ENCODE data around the gene BCAR1.

The BCAR1 gene

GRCh38 chr16:75238132-75238852 lies 13.1 kb downstream of the BCAR1 start:
- Histone ChIP-seq H3K9me3 (ENCODE audit: control insufficient read depth, low read length) (no peaks in the 10 kb centered on the region), H3K36me3 (ENCODE audit: control insufficient read depth, insufficient read depth, low read length) (peaks cover 91% of the 10 kb centered on the region), H3K4me1 (ENCODE audit: control insufficient read depth, insufficient read depth, low read length, poor library complexity, severe bottlenecking) (peaks cover 61% of the 10 kb centered on the region), H3K27ac (ENCODE audit: low read depth, low read length, severe bottlenecking) (peak overlapping the region; percentile 72), H3K4me3 (ENCODE audit: extremely low read depth, insufficient read depth, low read length, poor library complexity, severe bottlenecking) (no peak overlapping the region)
- WGBS, 2 experiments (ENCODE audit: insufficient coverage in 2 of 2) = 92 to 93% methylated on average over 20 to 23 of the region's 25 CpGs

- Histone ChIP-seq H3K36me3 (ENCODE audit: control insufficient read depth, insufficient read depth, low read length) (peaks cover 91% of the 10 kb centered on the region), H3K27ac (ENCODE audit: low read depth, low read length, severe bottlenecking) (peak overlapping the region; percentile 72), H3K9me3 (ENCODE audit: control insufficient read depth, low read length) (no peaks in the 10 kb centered on the region), H3K4me3 (ENCODE audit: extremely low read depth, insufficient read depth, low read length, poor library complexity, severe bottlenecking) (no peak overlapping the region), H3K4me1 (ENCODE audit: control insufficient read depth, insufficient read depth, low read length, poor library complexity, severe bottlenecking) (peaks cover 56% of the 10 kb centered on the region)
- WGBS, 2 experiments (ENCODE audit: insufficient coverage in 2 of 2) = 95 to 97% methylated on average over 12 to 16 of the region's 18 CpGs
Observed at GRCh38 chr16:75237398-75238131, 13.9 kb downstream of the BCAR1 start.

DNA sequence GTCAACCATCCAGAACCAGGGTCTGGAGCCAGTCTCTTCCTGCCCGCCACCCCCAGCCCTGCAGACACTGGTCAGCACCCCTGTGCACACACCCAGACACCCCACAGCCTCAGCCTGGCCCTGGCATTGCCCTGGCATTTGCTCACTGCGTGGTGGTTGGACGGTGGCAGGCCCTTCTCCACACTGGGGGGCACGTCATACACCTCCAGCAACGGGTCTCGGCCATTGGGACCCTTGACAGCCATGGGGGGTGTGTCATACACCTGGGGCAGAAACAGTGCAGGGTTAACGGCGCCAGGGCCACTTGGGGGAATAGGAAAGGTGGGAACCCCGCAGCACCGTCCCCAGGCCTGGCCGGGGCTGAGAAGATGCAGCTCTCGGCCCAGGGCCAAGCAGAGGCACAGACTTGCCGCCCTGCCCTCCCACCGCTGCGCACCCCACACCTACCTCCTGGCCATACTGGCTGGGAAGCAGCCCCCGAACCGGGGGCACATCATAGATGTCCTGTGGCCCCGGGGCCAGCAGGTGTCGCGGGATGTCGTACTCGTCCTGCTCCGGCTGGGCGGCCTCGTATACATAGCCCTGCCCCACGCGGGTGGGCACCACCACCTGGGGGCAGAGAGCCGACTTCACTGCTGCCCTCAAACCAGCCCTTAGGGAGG lies 14.6 kb downstream of the BCAR1 start:
- Histone ChIP-seq H3K36me3 (ENCODE audit: control insufficient read depth, insufficient read depth, low read length) (peaks cover 90% of the 10 kb centered on the region), H3K27ac (ENCODE audit: low read depth, low read length, severe bottlenecking) (peak overlapping the region; percentile 72), H3K4me1 (ENCODE audit: control insufficient read depth, insufficient read depth, low read length, poor library complexity, severe bottlenecking) (peaks cover 49% of the 10 kb centered on the region), H3K4me3 (ENCODE audit: extremely low read depth, insufficient read depth, low read length, poor library complexity, severe bottlenecking) (no peak overlapping the region), H3K9me3 (ENCODE audit: control insufficient read depth, low read length) (no peaks in the 10 kb centered on the region)
- WGBS, 2 experiments (ENCODE audit: insufficient coverage in 2 of 2) = 98% methylated on average over 25 to 28 of the region's 28 CpGs

GRCh38 chr16:75236232-75236631 lies 15.2 kb downstream of the BCAR1 start:
- H3K4me1 ChIP-seq (ENCODE audit: control insufficient read depth, insufficient read depth, low read length, poor library complexity, severe bottlenecking) = peaks cover 43% of the 10 kb centered on the region
- peak overlapping the region; percentile 10 for H3K27ac ChIP-seq (ENCODE audit: low read depth, low read length, severe bottlenecking)
- no peaks in the 10 kb centered on the region for H3K9me3 ChIP-seq (ENCODE audit: control insufficient read depth, low read length)
- WGBS, 2 experiments (ENCODE audit: insufficient coverage in 2 of 2) = 96 to 100% methylated on average over 5 to 7 of the region's 7 CpGs
- no peak overlapping the region for H3K4me3 ChIP-seq (ENCODE audit: extremely low read depth, insufficient read depth, low read length, poor library complexity, severe bottlenecking)
- H3K36me3 ChIP-seq (ENCODE audit: control insufficient read depth, insufficient read depth, low read length) = peaks cover 89% of the 10 kb centered on the region

- Histone ChIP-seq H3K4me1 (ENCODE audit: control insufficient read depth, insufficient read depth, low read length, poor library complexity, severe bottlenecking) (peaks cover 38% of the 10 kb centered on the region), H3K4me3 (ENCODE audit: extremely low read depth, insufficient read depth, low read length, poor library complexity, severe bottlenecking) (no peak overlapping the region), H3K9me3 (ENCODE audit: control insufficient read depth, low read length) (no peaks in the 10 kb centered on the region), H3K27ac (ENCODE audit: low read depth, low read length, severe bottlenecking) (peak overlapping the region; percentile 10), H3K36me3 (ENCODE audit: control insufficient read depth, insufficient read depth, low read length) (peaks cover 89% of the 10 kb centered on the region)
- WGBS, 2 experiments (ENCODE audit: insufficient coverage in 2 of 2) = 96 to 97% methylated on average over 34 of the region's 34 CpGs
Observed at GRCh38 chr16:75235721-75236193, 15.7 kb downstream of the BCAR1 start.

DNA sequence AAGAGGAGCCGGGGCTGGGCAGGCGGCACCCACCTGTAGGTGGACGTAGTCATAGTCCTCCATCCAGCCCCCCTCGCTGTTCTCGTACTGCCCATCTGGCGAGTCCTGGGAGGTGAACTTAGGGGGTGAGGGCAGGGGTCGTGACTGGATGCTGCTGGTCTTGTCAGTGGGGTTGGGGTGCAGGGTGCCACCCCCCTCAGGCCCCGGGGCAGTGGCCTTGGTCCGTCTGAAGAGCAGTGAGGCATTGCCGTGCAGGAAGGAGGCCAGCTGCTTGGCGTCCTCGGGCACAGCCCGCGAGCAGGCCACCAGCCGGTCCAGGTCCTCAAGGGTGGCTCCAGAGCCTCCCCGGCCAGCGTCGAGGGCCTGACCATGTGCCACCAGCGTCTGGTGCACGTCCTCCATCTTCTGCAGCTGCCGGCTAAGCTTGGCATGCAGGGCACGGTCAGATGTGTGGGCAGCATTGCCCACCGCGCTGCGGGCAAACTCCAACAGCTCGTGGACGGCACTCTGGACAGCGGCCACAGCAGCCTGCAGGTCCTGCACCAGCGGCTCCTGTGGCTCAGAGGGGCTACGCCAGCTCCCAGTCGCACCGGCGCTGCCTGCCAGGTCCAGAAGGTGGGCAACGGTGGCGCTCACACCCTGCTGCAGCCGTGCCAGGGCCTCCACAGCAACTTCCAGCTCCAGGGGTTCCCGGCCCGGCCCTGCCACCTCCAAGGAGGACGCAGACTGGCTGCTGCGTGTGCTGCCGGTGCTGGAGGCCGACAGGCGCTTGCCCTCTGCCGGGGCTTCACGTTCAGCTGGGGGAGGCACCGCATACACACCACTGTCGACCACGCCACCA lies 16.3 kb downstream of the BCAR1 start:
- peaks cover 89% of the 10 kb centered on the region for H3K36me3 ChIP-seq (ENCODE audit: control insufficient read depth, insufficient read depth, low read length)
- WGBS, 2 experiments (ENCODE audit: insufficient coverage in 2 of 2) = 97 to 98% methylated on average over 44 to 45 of the region's 48 CpGs
- H3K4me3 ChIP-seq (ENCODE audit: extremely low read depth, insufficient read depth, low read length, poor library complexity, severe bottlenecking) = no peak overlapping the region
- H3K9me3 ChIP-seq (ENCODE audit: control insufficient read depth, low read length) = no peaks in the 10 kb centered on the region
- H3K4me1 ChIP-seq (ENCODE audit: control insufficient read depth, insufficient read depth, low read length, poor library complexity, severe bottlenecking) = peaks cover 32% of the 10 kb centered on the region
- peak overlapping the region; percentile 64 for H3K27ac ChIP-seq (ENCODE audit: low read depth, low read length, severe bottlenecking)

GRCh38 chr16:75233611-75233938 lies 17.8 kb downstream of the BCAR1 start:
- no peaks in the 10 kb centered on the region for H3K9me3 ChIP-seq (ENCODE audit: control insufficient read depth, low read length)
- H3K4me1 ChIP-seq (ENCODE audit: control insufficient read depth, insufficient read depth, low read length, poor library complexity, severe bottlenecking) = peaks cover 17% of the 10 kb centered on the region
- H3K27ac ChIP-seq (ENCODE audit: low read depth, low read length, severe bottlenecking) = peak overlapping the region; percentile 64
- H3K36me3 ChIP-seq (ENCODE audit: control insufficient read depth, insufficient read depth, low read length) = peaks cover 98% of the 10 kb centered on the region
- WGBS, 2 experiments (ENCODE audit: insufficient coverage in 2 of 2) = 80 to 90% methylated on average over 7 of the region's 7 CpGs
- no peak overlapping the region for H3K4me3 ChIP-seq (ENCODE audit: extremely low read depth, insufficient read depth, low read length, poor library complexity, severe bottlenecking)

DNA sequence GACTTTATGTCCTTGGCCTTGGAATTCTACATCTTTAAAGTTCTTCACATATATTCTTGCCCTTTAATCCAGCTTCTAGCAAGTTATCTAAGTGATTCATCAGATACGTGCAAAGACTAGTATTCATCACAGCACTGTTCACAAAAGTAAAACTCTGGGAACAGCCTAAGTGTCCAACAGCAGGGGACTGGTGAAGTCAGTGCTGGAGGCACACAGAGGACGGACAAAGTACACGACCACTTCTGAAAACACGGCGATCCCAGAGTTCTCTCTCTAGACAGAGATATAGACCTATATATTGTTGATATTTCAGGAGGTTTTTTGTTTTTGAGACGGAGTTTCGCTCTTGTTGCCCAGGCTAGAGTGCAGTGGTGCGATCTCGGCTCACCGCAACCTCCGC lies 19.9 kb downstream of the BCAR1 start:
- Histone ChIP-seq H3K9me3 (ENCODE audit: control insufficient read depth, low read length) (no peaks in the 10 kb centered on the region), H3K36me3 (ENCODE audit: control insufficient read depth, insufficient read depth, low read length) (peaks cover 87% of the 10 kb centered on the region), H3K27ac (ENCODE audit: low read depth, low read length, severe bottlenecking) (no peak overlapping the region), H3K4me1 (ENCODE audit: control insufficient read depth, insufficient read depth, low read length, poor library complexity, severe bottlenecking) (peaks cover 5% of the 10 kb centered on the region), H3K4me3 (ENCODE audit: extremely low read depth, insufficient read depth, low read length, poor library complexity, severe bottlenecking) (no peak overlapping the region)
- WGBS, 2 experiments (ENCODE audit: insufficient coverage in 2 of 2) = 100% methylated on average over 3 to 4 of the region's 11 CpGs

DNA sequence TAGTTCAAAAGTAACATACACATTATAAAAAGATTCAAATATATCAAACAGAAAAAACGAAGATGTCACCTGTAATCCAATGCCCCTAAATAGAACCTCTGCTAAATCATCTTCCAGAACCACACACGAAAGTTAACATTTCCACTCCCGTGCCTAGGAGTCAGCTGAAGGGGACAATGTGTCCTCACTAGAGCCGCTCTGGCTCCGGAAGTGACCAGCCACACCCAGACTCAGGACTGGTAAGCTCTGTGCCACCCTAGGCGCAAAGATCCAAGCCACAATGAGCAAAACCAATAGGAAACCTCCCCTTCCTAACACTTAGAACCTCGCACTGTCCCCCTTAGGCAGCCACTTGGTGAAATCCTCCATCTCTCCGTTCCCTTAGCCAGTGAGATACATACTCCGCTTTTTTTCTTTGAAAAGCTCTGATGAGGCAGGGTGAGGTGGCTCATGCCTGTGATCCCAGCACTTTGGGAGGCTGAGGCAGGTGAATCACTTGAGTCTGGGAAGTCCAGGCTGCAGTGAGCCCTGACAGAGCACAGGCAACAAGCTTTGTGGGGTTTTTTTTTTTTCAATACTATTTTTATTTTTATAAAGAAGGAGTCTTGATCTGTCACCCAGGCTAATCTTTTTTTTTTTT lies 20.8 kb downstream of the BCAR1 start:
- Histone ChIP-seq H3K9me3 (ENCODE audit: control insufficient read depth, low read length) (no peaks in the 10 kb centered on the region), H3K27ac (ENCODE audit: low read depth, low read length, severe bottlenecking) (no peak overlapping the region), H3K4me1 (ENCODE audit: control insufficient read depth, insufficient read depth, low read length, poor library complexity, severe bottlenecking) (no peaks in the 10 kb centered on the region), H3K36me3 (ENCODE audit: control insufficient read depth, insufficient read depth, low read length) (peaks cover 78% of the 10 kb centered on the region), H3K4me3 (ENCODE audit: extremely low read depth, insufficient read depth, low read length, poor library complexity, severe bottlenecking) (no peak overlapping the region)
- 95 to 98% methylated on average over 9 of the region's 9 CpGs for WGBS, 2 experiments (ENCODE audit: insufficient coverage in 2 of 2)

Data from mesodermal cell (in vitro differentiated cells).